Body of pancreas (tissue), 4 donors: ENCODE data around the gene TIGAR. TPM values are rescaled to one million over a fixed set of nuclear protein-coding genes. Genes with fewer than 3 reads are reported as not detected.

Source experiments
- ATAC-seq: fragments of 150-250 bp; one replicate; pipeline ENCODE4 v1.9.1; 2016
- DNase-seq, 4 donors: peaks; one replicate each; pipeline ENCODE4 v3.0.0-alpha.2; 2019
- H3K27ac ChIP-seq, 4 donors: fragments of 200-600 bp; sonication (generic); 1 replicate in 3 of 4; 2 replicates in 1 of 4; pipeline versions ENCODE4 v1.5.1 to v1.6.1; 2016 to 2019; ENCODE audit warnings: mild to moderate bottlenecking in 1 of 4, mixed read lengths in 1 of 4, moderate library complexity in 1 of 4
- H3K27me3 ChIP-seq, 2 donors: fragments of 200-600 bp; sonication (generic); one replicate each; pipeline ENCODE4 v1.6.0; 2016; ENCODE audit warnings: mild to moderate bottlenecking in 1 of 2
- H3K36me3 ChIP-seq, 2 donors: fragments of 200-600 bp; sonication (generic); replicated peaks in 1 of 2; 2 replicates each; pipeline ENCODE4 v1.5.1; 2016; ENCODE audit warnings: low read depth in 2 of 2; ENCODE audit not compliant: insufficient read depth in 1 of 2
- H3K4me1 ChIP-seq: fragments of 200-600 bp; sonication (generic); one replicate; pipeline ENCODE4 v1.6.0; 2016
- H3K4me3 ChIP-seq, 2 donors: fragments of 200-600 bp; sonication (generic); 1 replicate in 1 of 2; 2 replicates in 1 of 2; pipeline ENCODE4 v1.5.1; 2016 to 2019
- H3K9me3 ChIP-seq, 3 donors: fragments of 200-600 bp; sonication (generic); 1 replicate in 2 of 3; 2 replicates in 1 of 3; pipeline ENCODE4 v1.5.1; 2016
- POLR2A ChIP-seq, 3 donors: fragments of 450-650 bp; IDR thresholded peaks; one replicate each; pipeline ENCODE4 v1.6.1; 2016; ENCODE audit warnings: antibody characterized with exemption in 3 of 3, mild to moderate bottlenecking in 2 of 3
- WGBS, 2 donors: methylation state at CpG; one replicate each; pipeline ENCODE4 v1.1.5; 2017; 5-methylcytosine and 5-hydroxymethylcytosine counted together
- intact Hi-C: fragments of 100-400 bp; cut with DNase I; formaldehyde crosslinking; loops from one replicate; pipeline ENCODE4 v1.15.1; 2023
- total RNA-seq, 2 donors: library from RNA; depleted of rRNA; stranded (reverse); fragments of >200 nt; gene quantifications; one replicate each; pipeline ENCODE4 v1.1.0, GENCODE V29; 2016
- TF ChIP-seq, protein P1 (sequence below), 7 experiments: fragments of 450-650 bp in 4 of 7; fragments of 200-600 bp in 3 of 7; sonication (generic) in 3 of 7; IDR thresholded peaks; one replicate each; pipeline ENCODE4 v1.5.1; 2016 to 2019; ENCODE audit warnings: antibody characterized with exemption in 7 of 7

The TIGAR gene
- total RNA-seq, 2 donors from 2014 or later = 0.33 to 1.6 TPM

DNA sequence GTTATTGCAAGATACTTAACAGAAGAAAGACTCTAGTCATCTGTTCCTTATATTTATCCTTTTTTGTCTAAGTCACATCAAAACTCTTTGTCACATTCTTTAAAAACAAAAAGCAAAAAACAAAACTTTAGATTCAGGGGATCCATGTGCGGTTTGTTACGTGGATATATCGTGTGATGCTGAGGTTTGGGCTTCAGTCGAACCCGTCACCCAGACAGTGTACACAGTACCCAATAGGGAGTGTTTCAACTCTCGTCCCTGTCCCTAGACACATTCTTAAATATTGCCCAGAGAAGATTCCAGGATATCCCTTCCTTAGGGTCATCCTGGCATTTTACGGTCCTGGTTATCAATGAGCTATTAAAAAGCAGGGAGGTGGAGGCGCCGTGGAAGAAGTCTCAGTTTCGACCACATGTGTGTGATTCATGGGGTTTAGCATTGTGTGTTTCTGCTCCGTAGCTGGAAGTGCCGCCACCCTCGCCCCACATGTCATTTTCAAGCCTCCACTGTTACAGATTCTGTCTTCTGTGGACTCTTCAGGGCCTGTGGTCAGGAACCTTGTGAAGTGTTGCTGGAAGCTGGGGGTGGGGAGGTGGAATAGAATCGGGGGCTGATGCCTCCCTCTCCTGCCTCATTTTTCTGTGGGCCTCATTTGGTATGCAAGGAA, 27.6 kb upstream of the TIGAR start:
- no peaks in the 10 kb centered on the region for H3K4me1 ChIP-seq
- DNase-seq (no peak), ATAC-seq (no peak)
- TF ChIP-seq, protein P1, sequence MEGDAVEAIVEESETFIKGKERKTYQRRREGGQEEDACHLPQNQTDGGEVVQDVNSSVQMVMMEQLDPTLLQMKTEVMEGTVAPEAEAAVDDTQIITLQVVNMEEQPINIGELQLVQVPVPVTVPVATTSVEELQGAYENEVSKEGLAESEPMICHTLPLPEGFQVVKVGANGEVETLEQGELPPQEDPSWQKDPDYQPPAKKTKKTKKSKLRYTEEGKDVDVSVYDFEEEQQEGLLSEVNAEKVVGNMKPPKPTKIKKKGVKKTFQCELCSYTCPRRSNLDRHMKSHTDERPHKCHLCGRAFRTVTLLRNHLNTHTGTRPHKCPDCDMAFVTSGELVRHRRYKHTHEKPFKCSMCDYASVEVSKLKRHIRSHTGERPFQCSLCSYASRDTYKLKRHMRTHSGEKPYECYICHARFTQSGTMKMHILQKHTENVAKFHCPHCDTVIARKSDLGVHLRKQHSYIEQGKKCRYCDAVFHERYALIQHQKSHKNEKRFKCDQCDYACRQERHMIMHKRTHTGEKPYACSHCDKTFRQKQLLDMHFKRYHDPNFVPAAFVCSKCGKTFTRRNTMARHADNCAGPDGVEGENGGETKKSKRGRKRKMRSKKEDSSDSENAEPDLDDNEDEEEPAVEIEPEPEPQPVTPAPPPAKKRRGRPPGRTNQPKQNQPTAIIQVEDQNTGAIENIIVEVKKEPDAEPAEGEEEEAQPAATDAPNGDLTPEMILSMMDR (IDR thresholded peaks at IDR 0.05) = no peak
- TF ChIP-seq POLR2A (IDR thresholded peaks at IDR 0.05) = no peak
- H3K36me3 ChIP-seq = peaks cover 0 to 9% of the 10 kb centered on the region in 2 donors
- no peak overlapping the region for H3K4me3 ChIP-seq
- no peaks in the 10 kb centered on the region for H3K27me3 ChIP-seq
- intact Hi-C loops = no loop called here
- H3K27ac ChIP-seq = no peak overlapping the region
- H3K9me3 ChIP-seq = no peaks in the 10 kb centered on the region
- WGBS, 2 donors = 83 to 84% methylated on average over 14 of the region's 14 CpGs

DNA sequence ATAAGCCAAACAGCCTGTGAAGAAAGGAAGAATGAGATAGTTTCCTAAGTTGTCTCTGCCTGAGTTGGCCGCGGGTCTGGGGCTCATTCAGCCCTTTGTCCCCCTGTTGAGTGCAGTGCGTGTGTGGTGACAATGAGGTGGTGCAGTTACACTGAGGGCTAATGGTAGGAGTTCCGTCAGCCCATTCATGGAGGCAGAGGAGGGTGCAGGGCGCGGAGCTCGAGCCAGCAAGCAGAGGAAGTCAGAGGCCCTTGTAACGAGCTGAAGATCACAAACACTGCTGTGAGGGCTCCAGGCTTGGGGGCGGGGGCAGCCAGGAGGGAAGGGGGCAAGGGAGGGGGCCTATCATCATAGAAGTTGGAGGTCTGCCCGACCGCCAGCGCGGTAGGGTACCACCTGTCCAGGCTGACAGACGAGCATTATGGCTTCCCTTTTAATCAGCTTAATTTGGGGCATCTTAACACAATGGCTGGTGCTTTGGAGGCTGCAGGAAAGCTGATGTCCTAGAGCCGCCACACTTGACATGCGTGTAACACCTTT, 27.0 kb upstream of the TIGAR start:
- TF ChIP-seq POLR2A (IDR thresholded peaks at IDR 0.05) = no peak
- TF ChIP-seq, protein P1 (IDR thresholded peaks at IDR 0.05) = no peak
- 72 to 79% methylated on average over 16 of the region's 16 CpGs for WGBS, 2 donors
- Histone ChIP-seq H3K9me3 (no peaks in the 10 kb centered on the region), H3K27ac (no peak overlapping the region), H3K27me3 (no peaks in the 10 kb centered on the region), H3K4me1 (no peaks in the 10 kb centered on the region), H3K4me3 (no peak overlapping the region), H3K36me3 (peaks cover 0 to 11% of the 10 kb centered on the region in 2 donors)
- DNase-seq = no peak
- ATAC-seq = no peak
- intact Hi-C loops = no loop called here

DNA sequence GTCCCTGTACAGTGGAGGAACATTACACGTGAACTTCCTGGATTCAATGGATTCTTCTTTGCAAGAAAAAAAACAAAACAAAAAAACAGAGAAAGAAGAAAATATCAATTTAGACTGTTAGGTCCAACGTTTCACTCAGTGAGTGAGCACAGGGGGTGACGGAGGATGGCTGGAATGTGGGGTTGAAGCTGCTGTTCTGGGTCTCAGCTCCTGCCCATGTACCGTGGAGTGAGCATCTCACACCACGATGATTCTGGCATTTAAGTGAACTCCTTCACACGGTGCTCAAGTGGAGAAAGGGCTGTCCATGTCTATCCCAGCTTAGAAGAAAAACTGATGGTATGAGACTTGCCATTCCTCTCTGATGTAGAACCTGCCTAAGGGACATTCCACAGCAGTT, 24.3 kb upstream of the TIGAR start:
- DNase-seq (no peak), ATAC-seq (no peak)
- Histone ChIP-seq H3K4me1 (no peaks in the 10 kb centered on the region), H3K27me3 (no peaks in the 10 kb centered on the region), H3K9me3 (no peaks in the 10 kb centered on the region), H3K27ac (no peak overlapping the region), H3K36me3 (peaks cover 0 to 17% of the 10 kb centered on the region in 2 donors), H3K4me3 (no peak overlapping the region)
- intact Hi-C loops = no loop called here
- TF ChIP-seq POLR2A (IDR thresholded peaks at IDR 0.05) = no peak
- TF ChIP-seq, protein P1 (IDR thresholded peaks at IDR 0.05) = no peak
- 68 to 74% methylated on average over 6 of the region's 6 CpGs for WGBS, 2 donors

DNA sequence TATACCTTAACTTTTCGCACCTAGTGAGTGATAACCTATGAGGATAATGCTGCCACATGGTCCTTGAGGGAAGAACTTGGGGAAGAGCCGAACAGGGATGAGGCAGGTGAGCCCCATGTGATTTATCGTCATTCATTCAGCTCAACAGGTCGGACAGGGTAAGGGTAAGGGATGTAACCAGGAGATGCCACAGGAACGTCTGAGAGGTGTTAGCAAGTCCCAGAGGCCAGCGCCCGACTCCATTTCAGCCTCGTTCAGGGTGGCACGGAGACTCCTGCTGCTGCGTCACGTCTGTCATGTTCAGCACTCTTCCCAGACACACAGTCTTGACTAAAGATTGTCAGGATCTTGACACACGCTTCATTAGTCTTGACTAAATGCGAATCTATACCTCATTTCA, 23.4 kb upstream of the TIGAR start:
- TF ChIP-seq, protein P1 (IDR thresholded peaks at IDR 0.05) = no peak
- no peak for TF ChIP-seq POLR2A (IDR thresholded peaks at IDR 0.05)
- DNase-seq = no peak
- 84 to 90% methylated on average over 13 of the region's 13 CpGs for WGBS, 2 donors
- no peak for ATAC-seq
- Histone ChIP-seq H3K36me3 (peaks cover 0 to 23% of the 10 kb centered on the region in 2 donors), H3K27me3 (no peaks in the 10 kb centered on the region), H3K27ac (no peak overlapping the region), H3K4me3 (no peak overlapping the region), H3K9me3 (no peaks in the 10 kb centered on the region), H3K4me1 (no peaks in the 10 kb centered on the region)
- intact Hi-C loops = no loop called here

DNA sequence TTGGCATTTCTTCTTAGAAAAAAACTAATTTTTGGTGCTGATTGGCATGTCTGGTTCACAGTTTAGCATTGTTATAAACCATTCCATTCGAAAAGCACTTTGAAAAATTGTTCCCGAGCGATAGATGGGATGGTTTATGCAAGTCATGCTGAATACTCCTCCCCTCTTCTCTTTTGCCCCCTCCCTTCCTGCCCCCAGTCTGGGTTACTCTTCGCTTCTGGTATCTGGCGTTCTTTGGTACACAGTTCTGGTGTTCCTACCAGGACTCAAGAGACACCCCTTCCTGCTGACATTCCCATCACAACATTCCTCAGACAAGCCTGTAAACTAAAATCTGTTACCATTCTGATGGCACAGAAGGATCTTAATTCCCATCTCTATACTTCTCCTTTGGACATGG, 20.1 kb upstream of the TIGAR start:
- no peaks in the 10 kb centered on the region for H3K27me3 ChIP-seq
- H3K4me3 ChIP-seq = no peak overlapping the region
- H3K4me1 ChIP-seq = no peaks in the 10 kb centered on the region
- H3K27ac ChIP-seq = no peak overlapping the region
- ATAC-seq = no peak
- peaks cover 0 to 24% of the 10 kb centered on the region in 2 donors for H3K36me3 ChIP-seq
- H3K9me3 ChIP-seq = no peaks in the 10 kb centered on the region
- DNase-seq = no peak
- 80 to 87% methylated on average over 5 of the region's 5 CpGs for WGBS, 2 donors
- TF ChIP-seq, protein P1 (IDR thresholded peaks at IDR 0.05) = no peak
- TF ChIP-seq POLR2A (IDR thresholded peaks at IDR 0.05) = no peak
- intact Hi-C loops = no loop called here
